GM21786 (cell line): ENCODE results near the gene NUPR1.
"Not testable (repeated sequence)": the region's sequence is repeated elsewhere in the genome, so short reads cannot be mapped to it uniquely, and the experiment has no call there.

Experiments used
- ATAC-seq: cut with Tn5 transposase; IDR thresholded peaks from one replicate; pipeline ENCODE4 v1.9.1; 2021; ENCODE audit not compliant: unreplicated experiment

The NUPR1 gene

GRCh38 chr16:28499854-28500253, 38.9 kb downstream of the NUPR1 start:
- ATAC-seq, result no peak

GRCh38 chr16:28498666-28499381, 40.0 kb downstream of the NUPR1 start:
- ATAC-seq, result no peak

- no peak for ATAC-seq
Measured at GRCh38 chr16:28497861-28498599, 40.7 kb downstream of the NUPR1 start.

GRCh38 chr16:28497386-28497785, 41.4 kb downstream of the NUPR1 start:
- ATAC-seq, result no peak

GRCh38 chr16:28496844-28497243, 41.9 kb downstream of the NUPR1 start:
- no peak for ATAC-seq

GRCh38 chr16:28495795-28496749, 42.7 kb downstream of the NUPR1 start:
- no peak for ATAC-seq

GRCh38 chr16:28495098-28495793, 43.5 kb downstream of the NUPR1 start:
- ATAC-seq, result no peak

- peak; percentile 36 for ATAC-seq
Measured at GRCh38 chr16:28494121-28494851, 44.5 kb downstream of the NUPR1 start, which contains the start of gene APOBR. Gene APOBR (plus strand): TSS chr16:28494643. CDS start chr16:28494682, 39 bp downstream.

- ATAC-seq, result no peak
Measured at GRCh38 chr16:28492511-28492910, 46.3 kb downstream of the NUPR1 start.

GRCh38 chr16:28491970-28492474, 46.8 kb downstream of the NUPR1 start, which contains the start of gene CLN3:
Gene CLN3 (minus strand): TSS chr16:28492074. CDS start chr16:28491759, 315 bp downstream.
- peak; percentile 64 for ATAC-seq

- ATAC-seq, result no peak
Measured at GRCh38 chr16:28491230-28491969, 47.4 kb downstream of the NUPR1 start.

GRCh38 chr16:28486266-28486665, 52.5 kb downstream of the NUPR1 start:
- ATAC-seq, result no peak

- not testable (repeated sequence) for ATAC-seq
Measured at GRCh38 chr16:28483361-28483760, 55.4 kb downstream of the NUPR1 start.
